Measurements from ENCODE around the gene NUBP2.
"Not testable (repeated sequence)": the region's sequence is repeated elsewhere in the genome, so short reads cannot be mapped to it uniquely, and the experiment has no call there.

NUBP2 gene

GRCh38 chr16:1786242-1787055 lies 3.7 kb downstream of the NUBP2 start:
- no peak for DNase-seq (ENCODE audit: low read depth)

- no peak for DNase-seq (ENCODE audit: low read depth)
Observed at GRCh38 chr16:1787056-1787321, 4.2 kb downstream of the NUBP2 start.

- no peak for DNase-seq (ENCODE audit: low read depth)
Observed at GRCh38 chr16:1787322-1788094, 4.7 kb downstream of the NUBP2 start.

- no peak for DNase-seq (ENCODE audit: low read depth)
Observed at GRCh38 chr16:1788095-1788707, 5.4 kb downstream of the NUBP2 start.

- DNase-seq (ENCODE audit: low read depth), result no peak
Observed at GRCh38 chr16:1788708-1789100, 5.9 kb downstream of the NUBP2 start.

GRCh38 chr16:1789643-1790045 lies 6.9 kb downstream of the NUBP2 start:
- no peak for DNase-seq (ENCODE audit: low read depth)

- no peak for DNase-seq (ENCODE audit: low read depth)
Observed at GRCh38 chr16:1790261-1790610, 7.5 kb downstream of the NUBP2 start.

- no peak for DNase-seq (ENCODE audit: low read depth)
Observed at GRCh38 chr16:1790611-1791255, 8.0 kb downstream of the NUBP2 start.

- no peak for DNase-seq (ENCODE audit: low read depth)
Observed at GRCh38 chr16:1791256-1791942, 8.6 kb downstream of the NUBP2 start.

- no peak for DNase-seq (ENCODE audit: low read depth)
Observed at GRCh38 chr16:1791943-1792812, 9.4 kb downstream of the NUBP2 start.

- no peak for DNase-seq (ENCODE audit: low read depth)
Observed at GRCh38 chr16:1792836-1793577, 10.2 kb downstream of the NUBP2 start.

- no peak for DNase-seq (ENCODE audit: low read depth)
Observed at GRCh38 chr16:1793578-1794220, 10.9 kb downstream of the NUBP2 start, which contains the start of gene IGFALS. TSS of gene IGFALS (minus strand) at chr16:1793705. CDS start at chr16:1793652, 53 bp downstream.

- DNase-seq (ENCODE audit: low read depth), result no peak
Observed at GRCh38 chr16:1794221-1794871, 11.6 kb downstream of the NUBP2 start.

GRCh38 chr16:1794908-1795666 lies 12.3 kb downstream of the NUBP2 start:
- DNase-seq (ENCODE audit: low read depth), result no peak

GRCh38 chr16:1799263-1799662 lies 16.5 kb downstream of the NUBP2 start:
- DNase-seq (ENCODE audit: low read depth), result not testable (repeated sequence)

GRCh38 chr16:1800701-1801100 lies 17.9 kb downstream of the NUBP2 start:
- peak; percentile 26 for DNase-seq (ENCODE audit: low read depth)

- DNase-seq (ENCODE audit: low read depth), result no peak
Observed at GRCh38 chr16:1807626-1808025, 24.9 kb downstream of the NUBP2 start.

GRCh38 chr16:1808691-1809090 lies 25.9 kb downstream of the NUBP2 start:
- DNase-seq (ENCODE audit: low read depth), result no peak

All from ELR (cell line).